Effector memory CD8-positive, alpha-beta T cell (primary cell): ENCODE results near the gene IFT80.
A peak's percentile ranks its signal among the peaks of the same experiment; 100 is the strongest.

ENCODE experiments used
- ATAC-seq: fragments of 150-1000 bp; cut with Tn5 transposase; replicated peaks from 2 replicates; pipeline ENCODE4 v1.10.0; 2021; ENCODE audit warnings: mild to moderate bottlenecking, moderate library complexity
- DNase-seq, 3 experiments: peaks; one replicate each; pipeline ENCODE4 v3.0.0; 2021
- H3K27ac Mint-ChIP-seq, 2 donors: one replicate each; pipeline ENCODE4 v1.8.0; 2022; ENCODE audit warnings: mild to moderate bottlenecking in 2 of 2, mixed read lengths in 2 of 2, moderate library complexity in 2 of 2
- H3K27me3 Mint-ChIP-seq, 2 donors: one replicate each; pipeline ENCODE4 v1.8.0; 2022; ENCODE audit warnings: mixed read lengths in 2 of 2
- H3K36me3 Mint-ChIP-seq: one replicate; pipeline ENCODE4 v1.8.0; 2022; ENCODE audit warnings: mild to moderate bottlenecking, moderate library complexity, mixed read lengths; ENCODE audit not compliant: insufficient read depth
- H3K4me1 Mint-ChIP-seq, 2 donors: one replicate each; pipeline ENCODE4 v1.8.0; 2022; ENCODE audit warnings: low read depth in 2 of 2, mixed read lengths in 2 of 2
- H3K4me3 Mint-ChIP-seq, 2 donors: one replicate each; pipeline ENCODE4 v1.8.0; 2022; ENCODE audit warnings: mild to moderate bottlenecking in 2 of 2, mixed read lengths in 2 of 2, moderate library complexity in 2 of 2
- H3K9me3 Mint-ChIP-seq, 2 donors: one replicate each; pipeline ENCODE4 v1.8.0; 2022; ENCODE audit warnings: mixed read lengths in 2 of 2
- total RNA-seq, 9 experiments: gene quantifications; one replicate each; lab custom pipeline; 2026; lab: John Stamatoyannopoulos, UW

Gene IFT80
- 5.6 to 41.3 (median 12.1) reads per million in 9 experiments for total RNA-seq

DNA sequence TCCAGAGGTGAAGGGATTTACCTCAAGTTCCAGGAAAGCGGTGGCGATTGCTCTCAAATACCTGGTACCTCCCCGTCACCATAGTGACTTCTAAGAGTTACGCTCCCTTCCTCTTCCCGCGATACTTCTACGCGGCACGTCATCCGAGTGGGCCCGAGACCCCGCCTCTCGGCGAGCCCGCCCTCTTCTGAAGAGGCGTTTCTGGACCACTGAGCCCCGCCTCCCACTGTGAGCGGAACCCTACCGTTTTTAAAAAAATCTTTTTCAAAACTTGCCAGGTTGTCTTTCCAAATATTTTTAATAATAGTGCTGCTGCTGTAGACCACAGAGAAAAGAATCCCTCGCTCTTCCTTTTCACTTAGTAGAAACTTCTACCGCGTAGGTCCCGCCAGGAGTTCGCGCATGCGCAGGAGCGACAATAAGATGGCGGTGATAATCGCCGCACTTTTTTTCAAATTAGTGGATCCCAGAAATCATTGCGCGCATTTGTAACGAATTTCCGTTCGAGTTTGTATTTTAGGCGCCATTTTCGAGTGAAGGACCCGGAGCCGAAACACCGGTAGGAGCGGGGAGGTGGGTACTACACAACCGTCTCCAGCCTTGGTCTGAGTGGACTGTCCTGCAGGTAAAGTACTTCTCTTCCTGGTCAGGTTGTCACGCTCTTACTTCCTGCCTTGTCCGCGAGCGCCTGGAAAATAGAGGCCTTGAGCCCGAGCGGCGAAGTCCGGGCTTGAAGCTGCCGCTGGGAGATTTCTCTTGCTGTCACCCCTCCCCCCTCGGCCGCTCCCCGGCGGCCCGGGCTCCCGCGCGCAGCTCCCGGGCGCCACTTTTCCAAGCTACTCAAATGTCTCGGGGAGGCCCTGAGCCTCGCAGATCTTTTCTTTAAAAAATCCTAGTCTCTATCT lies at the start of gene IFT80, which contains the start of gene SMC4:
IFT80 (minus strand) TSS at position 101 of the 905 bp plus-strand sequence. CDS start 14,625 bp downstream, outside the sequence.
SMC4 (plus strand) TSS at position 526 of the 905 bp plus-strand sequence. CDS start 1,177 bp downstream, outside the sequence.
- Mint-ChIP-seq H3K27me3 (peaks cover 6 to 11% of the 10 kb centered on the region in 2 donors), H3K4me3 (peak within 1 kb of the TSS; percentile 96 to 97), H3K4me1 (peaks cover 26 to 36% of the 10 kb centered on the region in 2 donors), H3K9me3 (no peaks in the 10 kb centered on the region), H3K27ac (peak within 1 kb of the TSS; percentile 99 to 100), H3K36me3 (peaks cover 37% of the 10 kb centered on the region)
- ATAC-seq (peak; percentile 95), DNase-seq (peak; percentile 95 to 97 (median 96))

DNA sequence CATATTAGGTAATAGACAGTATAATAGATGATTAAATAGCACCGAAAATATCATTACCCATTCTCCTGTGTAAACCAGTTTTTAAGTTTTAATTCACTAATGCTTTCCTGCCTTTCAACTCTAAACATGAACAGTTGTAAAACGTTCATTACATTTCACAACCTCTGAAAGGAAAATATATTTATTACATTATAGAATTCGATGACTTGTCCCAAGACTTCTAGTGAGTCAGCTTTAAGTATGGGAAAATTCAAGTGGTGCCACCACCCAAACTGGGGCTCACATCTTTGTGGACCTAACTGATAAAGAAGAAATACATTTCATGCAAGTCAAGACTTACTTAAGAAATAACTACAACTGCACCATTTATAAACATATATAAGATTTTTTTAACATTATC lies 48.5 kb upstream of the IFT80 start:
- Mint-ChIP-seq H3K4me3 (peak overlapping the region; percentile 8 to 100), H3K36me3 (peaks cover 21% of the 10 kb centered on the region), H3K27ac (no peak overlapping the region), H3K4me1 (peaks cover 18 to 32% of the 10 kb centered on the region in 2 donors), H3K9me3 (no peaks in the 10 kb centered on the region), H3K27me3 (no peaks in the 10 kb centered on the region)
- no peak for DNase-seq
- no peak for ATAC-seq

DNA sequence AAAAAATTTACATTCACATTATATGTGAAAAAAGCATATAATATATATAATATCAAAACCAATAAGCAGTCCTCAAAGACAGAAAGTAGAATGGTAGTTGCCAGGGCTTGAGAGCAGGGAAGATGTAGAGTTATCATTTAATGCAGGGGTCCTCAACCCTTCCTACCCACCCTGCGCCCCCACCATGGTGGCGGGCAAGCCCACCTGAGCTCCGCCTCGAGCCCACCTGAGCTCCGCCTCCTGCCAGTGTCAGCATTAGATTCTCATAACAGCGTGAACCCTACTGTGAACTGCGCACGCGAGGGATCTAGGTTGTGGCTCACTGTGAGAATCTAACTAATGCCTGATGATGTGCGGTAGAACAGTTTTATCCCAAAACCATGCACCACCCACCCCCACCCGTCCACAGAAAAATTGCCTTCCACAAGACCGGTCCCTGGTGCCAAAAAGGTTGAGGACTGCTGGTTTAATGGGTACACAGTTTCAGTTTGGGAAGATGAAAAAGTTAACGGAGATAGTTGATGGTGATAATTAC lies 47.6 kb upstream of the IFT80 start:
- no peaks in the 10 kb centered on the region for H3K27me3 Mint-ChIP-seq
- H3K4me1 Mint-ChIP-seq: peaks cover 21 to 35% of the 10 kb centered on the region in 2 donors
- H3K4me3 Mint-ChIP-seq: peak overlapping the region in 1 of 2 donors; percentile 100
- ATAC-seq (no peak), DNase-seq (no peak)
- H3K9me3 Mint-ChIP-seq: no peaks in the 10 kb centered on the region
- H3K36me3 Mint-ChIP-seq: peaks cover 24% of the 10 kb centered on the region
- no peak overlapping the region for H3K27ac Mint-ChIP-seq

DNA sequence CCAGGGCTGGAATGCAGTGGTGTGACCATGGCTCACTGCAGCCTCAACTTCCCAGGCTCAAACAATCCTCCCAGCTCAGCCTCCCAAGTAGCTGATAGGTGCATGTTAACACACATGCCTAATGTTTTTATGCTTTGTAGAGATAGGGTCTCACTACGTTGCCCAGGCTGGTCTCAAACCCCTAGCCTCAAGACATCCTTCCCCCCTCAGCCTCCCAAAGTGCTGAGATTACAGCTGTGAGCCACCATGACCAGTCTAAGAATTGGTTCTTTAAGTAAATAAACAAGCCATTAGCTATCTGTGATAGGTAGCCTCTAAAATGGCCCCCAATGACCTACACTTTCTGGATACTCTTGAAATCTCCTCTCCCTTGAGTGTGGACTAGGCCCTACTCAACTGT lies 46.8 kb upstream of the IFT80 start:
- H3K4me1 Mint-ChIP-seq: peaks cover 21 to 35% of the 10 kb centered on the region in 2 donors
- ATAC-seq: no peak
- peak overlapping the region in 1 of 2 donors; percentile 11 for H3K4me3 Mint-ChIP-seq
- H3K36me3 Mint-ChIP-seq: peaks cover 24% of the 10 kb centered on the region
- H3K27me3 Mint-ChIP-seq: no peaks in the 10 kb centered on the region
- no peaks in the 10 kb centered on the region for H3K9me3 Mint-ChIP-seq
- H3K27ac Mint-ChIP-seq: peak overlapping the region in 1 of 2 donors; percentile 60
- no peak for DNase-seq

DNA sequence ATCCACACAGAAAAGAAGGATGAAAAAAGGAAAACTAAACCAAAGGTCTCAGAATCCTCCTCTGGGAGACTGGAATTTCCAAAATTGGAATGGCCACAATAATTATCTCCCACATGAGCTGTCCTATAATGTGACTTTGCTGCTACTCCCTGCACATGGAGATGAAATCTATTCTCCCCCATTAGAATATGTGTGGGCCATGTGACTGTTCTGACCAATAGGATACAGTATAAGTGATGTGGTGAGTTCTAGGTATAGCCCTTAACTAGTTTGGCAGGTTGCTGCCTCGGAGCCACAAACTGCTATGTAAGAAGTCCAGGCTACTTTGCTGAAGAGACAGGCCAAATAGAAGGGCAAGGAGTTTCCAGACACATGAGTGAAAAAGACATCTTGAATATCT lies 45.4 kb upstream of the IFT80 start:
- ATAC-seq (no peak), DNase-seq (no peak)
- Mint-ChIP-seq H3K27me3 (no peaks in the 10 kb centered on the region), H3K4me1 (peaks cover 17 to 29% of the 10 kb centered on the region in 2 donors), H3K27ac (peak overlapping the region in 1 of 2 donors; percentile 20), H3K36me3 (peaks cover 15% of the 10 kb centered on the region), H3K4me3 (peak overlapping the region in 1 of 2 donors; percentile 9), H3K9me3 (no peaks in the 10 kb centered on the region)

DNA sequence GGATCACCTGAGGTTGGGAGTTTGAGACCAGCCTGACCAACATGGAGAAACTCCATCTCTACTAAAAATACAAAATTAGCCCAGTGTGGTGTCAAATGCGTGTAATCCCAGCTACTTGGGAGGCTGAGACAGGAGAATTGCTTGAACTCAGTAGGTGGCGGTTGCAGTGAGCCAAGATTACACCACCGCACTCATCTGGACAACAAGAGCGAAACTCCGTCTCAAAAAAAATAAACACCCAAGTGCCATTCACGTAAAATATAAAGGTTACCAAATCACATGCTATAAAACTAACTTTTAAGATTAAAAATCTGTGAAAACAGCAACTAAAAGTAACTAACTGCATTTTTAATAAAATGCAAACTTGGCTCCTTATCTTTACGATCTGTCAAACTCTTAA lies 41.7 kb upstream of the IFT80 start:
- no peaks in the 10 kb centered on the region for H3K9me3 Mint-ChIP-seq
- no peaks in the 10 kb centered on the region for H3K27me3 Mint-ChIP-seq
- DNase-seq (no peak), ATAC-seq (no peak)
- peaks cover 26 to 45% of the 10 kb centered on the region in 2 donors for H3K4me1 Mint-ChIP-seq
- no peak overlapping the region for H3K27ac Mint-ChIP-seq
- H3K36me3 Mint-ChIP-seq: peaks cover 32% of the 10 kb centered on the region
- no peak overlapping the region for H3K4me3 Mint-ChIP-seq

DNA sequence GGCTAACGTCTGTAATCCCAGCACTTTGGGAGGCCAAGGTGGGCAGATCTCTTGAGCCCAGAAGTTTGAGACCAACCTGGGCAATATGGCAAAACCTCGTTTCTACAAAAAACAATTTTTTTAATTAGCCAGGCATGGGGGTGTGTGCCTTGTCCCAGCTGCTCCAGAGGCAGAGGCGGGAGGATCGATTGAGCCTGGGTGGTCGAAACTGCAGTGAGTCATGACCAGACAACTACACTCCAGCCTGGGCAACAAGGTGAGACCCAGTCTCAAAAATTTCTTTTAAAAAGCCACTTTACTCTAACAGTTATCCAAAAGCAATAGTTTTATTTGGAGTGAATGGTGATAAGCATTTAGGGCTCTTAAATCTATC lies 38.0 kb upstream of the IFT80 start:
- Mint-ChIP-seq H3K36me3 (peaks cover 40% of the 10 kb centered on the region), H3K27ac (peak overlapping the region; percentile 59 to 80), H3K27me3 (no peaks in the 10 kb centered on the region), H3K9me3 (no peaks in the 10 kb centered on the region), H3K4me3 (peak overlapping the region in 1 of 2 donors; percentile 8), H3K4me1 (peaks cover 19 to 32% of the 10 kb centered on the region in 2 donors)
- no peak for ATAC-seq
- DNase-seq: no peak

DNA sequence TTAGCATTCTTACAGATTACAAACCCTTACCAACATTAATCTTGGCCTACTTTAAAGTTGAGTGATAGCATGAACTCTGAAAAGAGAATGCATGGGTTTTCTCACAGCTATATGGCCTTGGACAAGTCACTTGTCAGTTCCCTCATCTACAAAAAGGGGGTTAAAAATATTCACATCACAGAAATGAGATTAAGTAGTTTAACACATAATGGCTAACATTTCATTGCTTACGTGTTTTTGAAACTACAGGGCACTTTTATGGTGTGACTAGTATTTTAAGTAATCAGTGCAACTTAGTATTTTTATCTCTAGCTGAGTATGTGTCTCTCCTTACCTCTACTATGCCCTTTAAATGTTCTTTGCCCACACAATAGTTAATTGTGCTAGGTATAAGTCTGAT lies 36.7 kb upstream of the IFT80 start:
- peaks cover 53% of the 10 kb centered on the region for H3K36me3 Mint-ChIP-seq
- H3K27ac Mint-ChIP-seq: peak overlapping the region in 1 of 2 donors; percentile 55
- no peak for ATAC-seq

DNA sequence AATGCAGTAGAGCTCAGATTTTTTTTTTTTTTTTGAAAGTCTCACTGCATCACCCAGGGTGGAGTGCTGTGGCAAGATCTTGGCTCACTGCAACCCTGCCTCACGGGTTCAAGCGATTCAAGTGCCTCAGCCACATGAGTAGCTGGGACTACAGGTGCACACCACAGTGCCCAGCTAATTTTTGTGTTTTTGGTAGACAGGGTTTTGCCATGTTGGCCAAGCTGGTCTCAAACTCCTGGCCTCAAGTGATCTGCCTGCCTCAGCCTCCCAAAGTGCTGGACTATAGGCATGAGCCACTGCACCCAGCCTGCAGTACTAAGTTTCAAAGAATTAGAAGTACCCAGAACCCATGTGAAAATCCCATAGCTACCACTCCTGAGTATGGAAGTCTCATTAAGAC lies 36.1 kb upstream of the IFT80 start:
- peaks cover 54% of the 10 kb centered on the region for H3K36me3 Mint-ChIP-seq
- ATAC-seq (no peak), DNase-seq (no peak)
- no peak overlapping the region for H3K4me3 Mint-ChIP-seq
- peaks cover 19 to 29% of the 10 kb centered on the region in 2 donors for H3K4me1 Mint-ChIP-seq
- no peak overlapping the region for H3K27ac Mint-ChIP-seq
- H3K9me3 Mint-ChIP-seq: no peaks in the 10 kb centered on the region
- H3K27me3 Mint-ChIP-seq: no peaks in the 10 kb centered on the region

More for the DNA sequence above, 36.7 kb upstream of the IFT80 start:
- Mint-ChIP-seq H3K4me1 (peaks cover 19 to 29% of the 10 kb centered on the region in 2 donors), H3K4me3 (peak overlapping the region in 1 of 2 donors; percentile 17), H3K9me3 (no peaks in the 10 kb centered on the region), H3K27me3 (no peaks in the 10 kb centered on the region)
- DNase-seq: no peak

DNA sequence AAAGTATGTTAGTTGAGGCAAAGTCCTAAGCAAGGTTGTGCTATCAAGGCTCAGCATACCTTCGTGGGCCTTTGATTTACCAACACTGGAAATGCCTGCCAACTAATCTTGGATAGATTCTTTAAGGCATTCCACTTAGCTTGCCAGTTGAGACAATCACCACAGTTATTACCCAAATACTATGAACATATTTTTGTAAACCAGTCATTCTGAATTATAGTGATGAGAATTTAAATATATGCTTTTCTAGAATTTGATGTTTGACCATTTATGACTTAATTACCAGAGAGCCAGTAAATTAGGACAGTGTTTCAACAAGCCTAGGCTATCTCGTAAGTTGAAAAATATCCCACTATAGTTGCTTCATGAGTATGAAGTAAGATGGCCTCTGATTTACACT lies 35.0 kb upstream of the IFT80 start:
- H3K4me1 Mint-ChIP-seq: peaks cover 17 to 29% of the 10 kb centered on the region in 2 donors
- no peak overlapping the region for H3K27ac Mint-ChIP-seq
- no peak for ATAC-seq
- peaks cover 64% of the 10 kb centered on the region for H3K36me3 Mint-ChIP-seq
- H3K9me3 Mint-ChIP-seq: no peaks in the 10 kb centered on the region
- DNase-seq: no peak
- no peaks in the 10 kb centered on the region for H3K27me3 Mint-ChIP-seq
- no peak overlapping the region for H3K4me3 Mint-ChIP-seq

DNA sequence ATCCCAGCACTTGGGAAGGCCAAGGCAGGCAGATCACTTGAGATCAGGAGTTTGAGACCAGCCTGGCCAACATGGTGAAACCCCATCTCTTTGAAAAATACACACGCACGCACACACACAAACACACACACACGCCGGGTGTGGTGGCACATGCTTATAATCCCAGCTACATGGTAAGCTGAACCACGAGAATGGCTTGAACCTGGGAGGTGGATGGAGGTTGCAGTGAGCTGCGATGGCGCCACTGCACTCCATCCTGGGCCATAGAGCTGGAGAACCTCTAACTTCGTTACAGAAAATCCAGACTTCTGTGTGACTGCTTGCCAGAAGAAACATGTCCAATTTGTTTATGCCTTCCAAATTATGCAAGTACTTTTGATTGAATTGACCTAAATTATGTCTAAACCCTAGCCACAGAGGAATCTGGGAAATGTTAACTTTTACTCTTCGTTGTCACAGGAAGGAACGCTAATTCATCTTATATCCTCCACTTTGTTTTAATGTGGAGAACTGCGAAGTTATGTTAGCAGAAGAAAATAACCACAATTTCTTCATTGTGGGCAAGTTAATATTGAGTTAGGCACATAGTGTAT lies 28.9 kb upstream of the IFT80 start:
- Mint-ChIP-seq H3K4me3 (no peak overlapping the region), H3K4me1 (peaks cover 0 to 1% of the 10 kb centered on the region in 2 donors), H3K36me3 (peaks cover 71% of the 10 kb centered on the region), H3K27me3 (no peaks in the 10 kb centered on the region), H3K27ac (no peak overlapping the region), H3K9me3 (no peaks in the 10 kb centered on the region)
- ATAC-seq (no peak), DNase-seq (no peak)

DNA sequence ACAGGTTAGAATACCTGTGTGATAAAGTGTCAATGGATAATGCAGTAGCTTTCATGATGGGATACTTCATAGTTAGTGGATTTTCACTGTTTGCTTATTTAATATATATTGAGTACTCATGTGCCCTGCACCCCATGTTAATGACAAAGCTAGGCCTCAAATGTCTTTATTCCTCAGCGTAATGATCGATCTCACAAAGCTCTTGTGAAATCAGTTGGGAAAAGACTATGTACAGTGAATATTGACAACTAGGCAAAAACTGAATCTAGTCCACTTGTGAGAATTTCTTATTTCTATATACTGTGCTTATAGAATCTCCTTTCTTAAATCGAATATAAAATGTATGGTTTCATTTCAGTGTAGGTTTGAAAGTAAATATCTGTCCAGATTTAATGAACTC lies 18.3 kb upstream of the IFT80 start:
- no peak overlapping the region for H3K27ac Mint-ChIP-seq
- H3K36me3 Mint-ChIP-seq: peaks cover 54% of the 10 kb centered on the region
- no peak overlapping the region for H3K4me3 Mint-ChIP-seq
- no peaks in the 10 kb centered on the region for H3K9me3 Mint-ChIP-seq
- DNase-seq: no peak
- H3K27me3 Mint-ChIP-seq: no peaks in the 10 kb centered on the region
- no peak for ATAC-seq
- H3K4me1 Mint-ChIP-seq: peaks cover 3 to 8% of the 10 kb centered on the region in 2 donors

DNA sequence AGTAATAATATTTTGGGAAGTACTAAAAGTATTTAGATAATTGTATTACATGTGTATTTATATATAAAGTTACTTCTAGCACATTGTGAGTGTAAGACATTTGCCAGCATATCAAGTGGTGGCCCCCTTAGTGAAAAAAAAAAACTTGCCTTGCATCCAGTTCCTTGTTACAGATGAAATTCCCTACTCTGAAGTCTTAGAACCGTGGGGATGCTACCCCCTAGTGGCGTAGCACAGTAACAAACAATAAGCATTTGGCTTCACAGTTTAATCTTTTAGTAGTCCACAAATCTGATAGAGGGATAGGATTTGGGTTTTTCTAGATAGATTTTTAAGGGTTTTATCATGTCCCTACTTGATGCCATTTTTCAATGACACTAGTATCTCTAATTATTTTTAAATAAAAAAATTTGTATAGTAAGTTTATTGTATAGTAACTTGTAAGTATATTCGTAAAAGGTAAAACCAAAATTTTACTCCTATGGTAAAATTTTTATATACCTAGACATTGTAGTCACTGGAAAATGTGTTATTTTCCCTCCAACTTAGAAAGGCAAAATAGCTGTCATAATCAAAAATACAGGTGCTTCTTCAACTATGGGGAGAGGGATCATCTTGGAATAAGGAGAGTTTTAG lies 14.7 kb upstream of the IFT80 start:
- H3K9me3 Mint-ChIP-seq: no peaks in the 10 kb centered on the region
- peaks cover 3 to 12% of the 10 kb centered on the region in 2 donors for H3K4me1 Mint-ChIP-seq
- no peak overlapping the region for H3K27ac Mint-ChIP-seq
- H3K27me3 Mint-ChIP-seq: no peaks in the 10 kb centered on the region
- DNase-seq (peak; percentile 54 to 63 (median 63)), ATAC-seq (peak; percentile 91)
- no peak overlapping the region for H3K4me3 Mint-ChIP-seq
- peaks cover 37% of the 10 kb centered on the region for H3K36me3 Mint-ChIP-seq
